Liver (tissue), 9 donors: ENCODE results near the gene FKBP5. TPM values are rescaled to one million over a fixed set of nuclear protein-coding genes. Genes with fewer than 3 reads are reported as not detected.

ENCODE experiments used
- DNase-seq: peaks from one replicate; pipeline ENCODE4 v3.0.0-alpha.2; 2017; ENCODE audit warnings: low spot score
- H3K27ac ChIP-seq, 2 donors: one replicate each; pipeline ENCODE4 v1.7.0; 2013; ENCODE audit warnings: inconsistent platforms in 2 of 2, low read length in 2 of 2, control low read depth in 1 of 2, low read depth in 1 of 2, mild to moderate bottlenecking in 1 of 2
- H3K27me3 ChIP-seq, 4 donors: one replicate each; pipeline versions ENCODE4 v1.6.1 to v1.7.0; 2013; ENCODE audit warnings: low read length in 3 of 4, inconsistent platforms in 1 of 4, mild to moderate bottlenecking in 1 of 4, moderate library complexity in 1 of 4; ENCODE audit not compliant: control insufficient read depth in 4 of 4, insufficient read depth in 4 of 4
- H3K36me3 ChIP-seq, 4 donors: one replicate each; pipeline versions ENCODE4 v1.6.1 to v1.7.0; 2013; ENCODE audit warnings: low read length in 3 of 4, mild to moderate bottlenecking in 3 of 4, low read depth in 1 of 4, moderate library complexity in 1 of 4; ENCODE audit not compliant: control insufficient read depth in 4 of 4, insufficient read depth in 3 of 4
- H3K4me1 ChIP-seq, 4 donors: one replicate each; pipeline versions ENCODE4 v1.6.1 to v1.7.0; 2013; ENCODE audit warnings: low read length in 3 of 4, mild to moderate bottlenecking in 3 of 4, moderate library complexity in 1 of 4; ENCODE audit not compliant: control insufficient read depth in 4 of 4, insufficient read depth in 4 of 4
- H3K4me3 ChIP-seq, 3 donors: one replicate each; pipeline versions ENCODE4 v1.6.1 to v1.7.0; 2013; ENCODE audit warnings: low read length in 3 of 3, control low read depth in 1 of 3, low read depth in 1 of 3, mild to moderate bottlenecking in 1 of 3
- H3K9ac ChIP-seq, 2 donors: one replicate each; pipeline ENCODE4 v1.7.0; 2013; ENCODE audit warnings: low read length in 2 of 2, mild to moderate bottlenecking in 2 of 2, moderate library complexity in 2 of 2, control low read depth in 1 of 2, low read depth in 1 of 2
- H3K9me3 ChIP-seq, 4 donors: one replicate each; pipeline versions ENCODE4 v1.6.1 to v1.7.0; 2013; ENCODE audit warnings: low read length in 3 of 4; ENCODE audit not compliant: control insufficient read depth in 4 of 4
- CTCF ChIP-seq: fragments of 150-350 bp; IDR thresholded peaks from 2 replicates; pipeline ENCODE4 v1.5.1; 2017; ENCODE audit warnings: improper control_type of control experiment, low read depth, low read length; ENCODE audit not compliant: missing input control
- EGR1 ChIP-seq, 2 donors: IDR thresholded peaks; 2 replicates each; pipeline ENCODE4 v1.6.1; 2016 to 2018; ENCODE audit warnings: antibody characterized with exemption in 2 of 2, low read depth in 2 of 2
- FOXA2 ChIP-seq: IDR thresholded peaks from 2 replicates; pipeline ENCODE4 v1.6.1; 2016; ENCODE audit warnings: antibody characterized with exemption
- GABPA ChIP-seq, 2 donors: IDR thresholded peaks in 1 of 2; conservative IDR thresholded peaks in 1 of 2; 2 replicates each; pipeline ENCODE4 v1.6.1; 2016; ENCODE audit warnings: antibody characterized with exemption in 2 of 2, mild to moderate bottlenecking in 1 of 2, moderate library complexity in 1 of 2
- HNF4A ChIP-seq, 2 donors: conservative IDR thresholded peaks; 2 replicates each; pipeline ENCODE4 v1.6.1; 2016; ENCODE audit warnings: antibody characterized with exemption in 2 of 2, mild to moderate bottlenecking in 2 of 2
- HNF4G ChIP-seq: IDR thresholded peaks from 2 replicates; pipeline ENCODE4 v1.6.1; 2016; ENCODE audit warnings: antibody characterized with exemption
- JUND ChIP-seq, 2 donors: IDR thresholded peaks; 2 replicates each; pipeline ENCODE4 v1.6.1; 2016; ENCODE audit warnings: antibody characterized with exemption in 2 of 2
- MAX ChIP-seq: IDR thresholded peaks from 2 replicates; pipeline ENCODE4 v1.6.1; 2016; ENCODE audit warnings: antibody characterized with exemption
- NR2F2 ChIP-seq: IDR thresholded peaks from 2 replicates; pipeline ENCODE4 v1.6.1; 2016; ENCODE audit warnings: antibody characterized with exemption
- RAD21 ChIP-seq, 2 donors: IDR thresholded peaks; 2 replicates each; pipeline ENCODE4 v1.6.1; 2016; ENCODE audit warnings: antibody characterized with exemption in 2 of 2, mild to moderate bottlenecking in 2 of 2
- REST ChIP-seq: IDR thresholded peaks from 2 replicates; pipeline ENCODE4 v1.6.1; 2016; ENCODE audit warnings: antibody characterized with exemption, mild to moderate bottlenecking
- RXRA ChIP-seq, 2 donors: IDR thresholded peaks; 2 replicates each; pipeline ENCODE4 v1.6.1; 2017 to 2018; ENCODE audit warnings: antibody characterized with exemption in 2 of 2, mild to moderate bottlenecking in 1 of 2
- TAF1 ChIP-seq: conservative IDR thresholded peaks from 2 replicates; pipeline ENCODE4 v1.6.1; 2016; ENCODE audit warnings: antibody characterized with exemption, mild to moderate bottlenecking
- YY1 ChIP-seq: IDR thresholded peaks from 2 replicates; pipeline ENCODE4 v1.6.1; 2016; ENCODE audit warnings: antibody characterized with exemption, mild to moderate bottlenecking
- ZBTB33 ChIP-seq: IDR thresholded peaks from 2 replicates; pipeline ENCODE4 v1.6.1; 2016; ENCODE audit warnings: antibody characterized with exemption
- WGBS: extraction: QIAGEN DNeasy Blood & Tissue Kit; methylation state at CpG from one replicate; pipeline ENCODE4 v1.1.7; 2013; 5-methylcytosine and 5-hydroxymethylcytosine counted together
- polyA plus RNA-seq, 2 donors: library from polyadenylated mRNA; stranded (reverse) in 1 of 2; unstranded in 1 of 2; fragments of 200-250 nt in 1 of 2; fragments of >200 nt in 1 of 2; fragmentation: Nextera tagmentation in 1 of 2; extraction: Ambion mirVana in 1 of 2; gene quantifications; one replicate each; pipeline versions ENCODE4 v1.2.1 to v1.2.3, GENCODE V29; 2013 to 2015
- total RNA-seq, 2 donors: library from RNA; depleted of rRNA; stranded (reverse); fragments of >200 nt; gene quantifications; one replicate each; pipeline ENCODE4 v1.2.3, GENCODE V29; 2014
- donor health status: healthy.
- donor health status: healthy.
- donor health status: healthy.
- donor health status: healthy.
- donor health status: healthy.

Gene FKBP5
- total and polyA plus RNA-seq, 4 donors, result 10.3 to 132 (median 63.7) TPM

GRCh38 chr6:35585658-35586057, 103.1 kb downstream of the FKBP5 start:
- TF ChIP-seq CTCF (no peak), ZBTB33 (no peak), GABPA (IDR thresholded peaks at IDR 0.05 in 1 of 2, conservative IDR thresholded peaks at IDR 0.05 in 1 of 2) (no peak), RAD21 (IDR thresholded peaks at IDR 0.05) (no peak), REST (no peak), HNF4A (conservative IDR thresholded peaks at IDR 0.05) (no peak), JUND (IDR thresholded peaks at IDR 0.05) (no peak), HNF4G (no peak), EGR1 (IDR thresholded peaks at IDR 0.05; ENCODE audit: low read depth in 2 of 2) (no peak)
- Histone ChIP-seq H3K9ac (no peak overlapping the region), H3K4me3 (no peak overlapping the region), H3K4me1 (peaks cover 0 to 11% (median 6%) of the 10 kb centered on the region in 4 donors), H3K9me3 (no peaks in the 10 kb centered on the region), H3K36me3 (peaks cover 11 to 47% (median 36%) of the 10 kb centered on the region in 4 donors), H3K27me3 (no peaks in the 10 kb centered on the region), H3K27ac (no peak overlapping the region)
- no peak for DNase-seq

DNA sequence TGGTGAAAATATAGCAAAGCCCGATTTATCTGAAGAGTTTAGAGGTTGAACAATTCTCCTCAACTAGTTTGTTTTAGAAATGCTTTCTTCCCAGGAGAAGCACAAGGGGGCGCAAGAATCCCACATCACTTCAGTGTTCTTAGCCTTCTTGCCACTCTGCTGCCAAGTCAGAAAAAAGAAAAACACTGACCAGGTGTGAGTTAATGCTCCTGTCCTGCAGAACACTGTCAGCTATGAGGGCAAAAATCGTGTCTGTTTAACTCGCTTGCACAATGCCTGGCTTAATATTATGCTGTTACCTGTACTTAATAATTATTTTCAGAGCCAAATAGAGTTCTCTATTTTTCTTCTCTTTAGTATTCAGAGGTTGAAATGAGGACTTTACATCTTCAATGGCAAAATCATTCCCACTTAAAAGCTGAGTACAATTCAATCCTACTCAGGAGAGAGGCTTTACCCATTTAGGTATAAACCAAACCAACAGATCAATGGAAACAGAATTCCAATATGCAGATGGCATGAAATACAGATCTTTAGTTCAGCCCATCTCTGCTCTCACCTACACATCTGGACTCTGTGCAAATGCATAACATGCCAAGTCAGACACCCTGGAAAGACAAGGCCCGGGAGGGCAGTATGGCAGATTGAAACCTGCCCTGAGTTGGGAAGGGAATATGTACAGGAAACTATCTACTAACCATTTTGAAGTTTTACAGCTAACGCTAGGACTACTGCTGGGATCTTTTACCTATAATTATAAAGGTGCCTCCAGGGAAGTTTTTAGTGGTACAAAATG, 104.6 kb downstream of the FKBP5 start:
- Histone ChIP-seq H3K36me3 (peaks cover 3 to 40% (median 30%) of the 10 kb centered on the region in 4 donors), H3K27ac (peak overlapping the region in 1 of 2 donors; percentile 10), H3K4me3 (no peak overlapping the region), H3K27me3 (no peaks in the 10 kb centered on the region), H3K4me1 (peaks cover 0 to 10% (median 6%) of the 10 kb centered on the region in 4 donors), H3K9ac (no peak overlapping the region), H3K9me3 (no peaks in the 10 kb centered on the region)
- peak; percentile 65 for DNase-seq
- WGBS, result 21% methylated on average over 6 of the region's 6 CpGs
- TF ChIP-seq MAX (no peak), HNF4A (conservative IDR thresholded peaks at IDR 0.05) (peak in 1 of 2 donors; percentile 45), TAF1 (no peak), RXRA (IDR thresholded peaks at IDR 0.05) (peak in 1 of 2 donors; percentile 29), GABPA (IDR thresholded peaks at IDR 0.05 in 1 of 2, conservative IDR thresholded peaks at IDR 0.05 in 1 of 2) (no peak), RAD21 (IDR thresholded peaks at IDR 0.05) (peak; percentile 90 to 94), FOXA2 (no peak), CTCF (peak; percentile 67), NR2F2 (no peak), YY1 (no peak), EGR1 (IDR thresholded peaks at IDR 0.05; ENCODE audit: low read depth in 2 of 2) (no peak)
